K562 (cell line): ENCODE results near the gene EXT2. TPM values are rescaled to one million over a fixed set of nuclear protein-coding genes. Genes with fewer than 3 reads are reported as not detected.
A peak's percentile ranks its signal among the peaks of the same experiment; 100 is the strongest.

Experiments
- BMI1 ChIP-seq: fragments of 150-350 bp; IDR thresholded peaks from 2 replicates; pipeline ENCODE4 v1.6.1; 2014; ENCODE audit warnings: low read length
- CHD1 ChIP-seq: fragments of 200-600 bp; sonication (generic); IDR thresholded peaks from one replicate; pipeline ENCODE4 v1.6.1; 2012; ENCODE audit warnings: mild to moderate bottlenecking, moderate library complexity, low read length, inconsistent platforms
- ERF ChIP-seq: fragments of 450-650 bp; formaldehyde crosslinking; IDR thresholded peaks from 2 replicates; pipeline ENCODE4 v1.4.0; 2020; ENCODE audit warnings: mild to moderate bottlenecking, mixed read lengths
- FOXP1 ChIP-seq: sonication (generic); formaldehyde crosslinking; IDR thresholded peaks from 2 replicates; pipeline ENCODE4 v1.8.0; 2022; ENCODE audit warnings: mild to moderate bottlenecking, missing genetic modification reagents
- GABPA ChIP-seq: fragments of 200-800 bp; sonication (Bioruptor generic); conservative IDR thresholded peaks from 2 replicates; pipeline ENCODE4 v1.6.1; 2016; ENCODE audit warnings: low read depth, missing genetic modification characterization, missing compliant biosample characterization
- GTF2E2 ChIP-seq: fragments of 200-800 bp; sonication (Bioruptor generic); IDR thresholded peaks from 2 replicates; pipeline ENCODE4 v1.6.1; 2016; ENCODE audit warnings: missing genetic modification characterization, missing compliant biosample characterization
- MAFK ChIP-seq: IDR thresholded peaks from 2 replicates; pipeline ENCODE4 v1.6.1; 2011; ENCODE audit warnings: low read length, improper control_type of control experiment
- MXI1 ChIP-seq: IDR thresholded peaks from 2 replicates; pipeline ENCODE4 v1.6.1; 2011; ENCODE audit warnings: low read depth, mild to moderate bottlenecking, improper control_type of control experiment, low read length
- RHOXF2B ChIP-seq: fragments of 250-450 bp; sonication (Bioruptor Pico); conservative IDR thresholded peaks from 2 replicates; pipeline ENCODE4 v1.5.1; 2021
- RNF2 ChIP-seq: sonication (generic); IDR thresholded peaks from 2 replicates; pipeline ENCODE4 v1.6.1; 2016
- SIN3B ChIP-seq: fragments of 450-650 bp; IDR thresholded peaks from 2 replicates; pipeline ENCODE4 v1.6.1; 2017; ENCODE audit warnings: low read depth, mild to moderate bottlenecking, moderate library complexity
- YY1 ChIP-seq, 3 experiments: IDR thresholded peaks; 2 replicates each; pipeline ENCODE4 v1.6.1; 2011; ENCODE audit warnings: low read length in 2 of 3, mild to moderate bottlenecking in 2 of 3, moderate library complexity in 2 of 3, borderline replicate concordance in 1 of 3, control low read depth in 1 of 3, low read depth in 1 of 3; ENCODE audit not compliant: insufficient read depth in 3 of 3, insufficient replicate concordance in 2 of 3, control insufficient read depth in 1 of 3, insufficient read length in 1 of 3; ENCODE audit errors: extremely low read depth in 1 of 3
- ZFX ChIP-seq: sonication (generic); formaldehyde crosslinking; IDR thresholded peaks from 2 replicates; pipeline ENCODE4 v1.8.0; 2022; ENCODE audit warnings: mild to moderate bottlenecking, missing genetic modification reagents, moderate library complexity
- ZNF143 ChIP-seq: sonication (generic); formaldehyde crosslinking; IDR thresholded peaks from 2 replicates; pipeline ENCODE4 v1.9.0; 2022; ENCODE audit warnings: mild to moderate bottlenecking, missing genetic modification reagents
- polyA plus RNA-seq, 8 experiments: library from polyadenylated mRNA; depleted of rRNA in 4 of 8; stranded (reverse) in 5 of 8; unstranded in 3 of 8; fragments of >200 nt; fragmentation: Nextera tagmentation in 2 of 8; fragmentation: Illumina TruSeq in 1 of 8; extraction: Ambion mirVana in 2 of 8; extraction: Trizol in 1 of 8; gene quantifications; 2 replicates each; pipeline versions ENCODE4 v1.2.1 to v1.2.3, GENCODE V29; 2011 to 2014; ENCODE audit warnings: inconsistent platforms in 1 of 8, missing spikeins in 1 of 8
- total RNA-seq, 7 experiments: library from RNA; depleted of rRNA in 6 of 7; stranded (reverse); fragments of >200 nt in 6 of 7; fragmentation: Illumina TruSeq in 2 of 7; extraction: Trizol in 2 of 7; gene quantifications; 2 replicates each; pipeline versions ENCODE4 v1.2.1 to v1.2.3, GENCODE V29; 2011 to 2021; ENCODE audit warnings: low replicate concordance in 1 of 7
- TF ChIP-seq, protein P1 (sequence below): fragments of 250-450 bp; sonication (Bioruptor Pico); IDR thresholded peaks from 2 replicates; pipeline ENCODE4 v1.5.0; 2021; ENCODE audit warnings: mild to moderate bottlenecking, borderline replicate concordance
- TF ChIP-seq, protein P2 (sequence below): fragments of 450-650 bp; IDR thresholded peaks from 2 replicates; pipeline ENCODE4 v1.6.1; 2018; ENCODE audit not compliant: partially characterized antibody
- TF ChIP-seq, protein P3 (sequence below), 2 experiments: fragments of 150-350 bp in 1 of 2; IDR thresholded peaks; 2 replicates each; pipeline ENCODE4 v1.6.1; 2012 to 2016; ENCODE audit warnings: low read depth in 2 of 2, low read length in 2 of 2, mild to moderate bottlenecking in 1 of 2, moderate library complexity in 1 of 2

Gene EXT2
- total and polyA plus RNA-seq, 9 of the 15 experiments (the other 6 are each of a cell fraction or from before 2014, with no cell fraction given), result 7.5 to 52.1 (median 38.1) TPM

DNA sequence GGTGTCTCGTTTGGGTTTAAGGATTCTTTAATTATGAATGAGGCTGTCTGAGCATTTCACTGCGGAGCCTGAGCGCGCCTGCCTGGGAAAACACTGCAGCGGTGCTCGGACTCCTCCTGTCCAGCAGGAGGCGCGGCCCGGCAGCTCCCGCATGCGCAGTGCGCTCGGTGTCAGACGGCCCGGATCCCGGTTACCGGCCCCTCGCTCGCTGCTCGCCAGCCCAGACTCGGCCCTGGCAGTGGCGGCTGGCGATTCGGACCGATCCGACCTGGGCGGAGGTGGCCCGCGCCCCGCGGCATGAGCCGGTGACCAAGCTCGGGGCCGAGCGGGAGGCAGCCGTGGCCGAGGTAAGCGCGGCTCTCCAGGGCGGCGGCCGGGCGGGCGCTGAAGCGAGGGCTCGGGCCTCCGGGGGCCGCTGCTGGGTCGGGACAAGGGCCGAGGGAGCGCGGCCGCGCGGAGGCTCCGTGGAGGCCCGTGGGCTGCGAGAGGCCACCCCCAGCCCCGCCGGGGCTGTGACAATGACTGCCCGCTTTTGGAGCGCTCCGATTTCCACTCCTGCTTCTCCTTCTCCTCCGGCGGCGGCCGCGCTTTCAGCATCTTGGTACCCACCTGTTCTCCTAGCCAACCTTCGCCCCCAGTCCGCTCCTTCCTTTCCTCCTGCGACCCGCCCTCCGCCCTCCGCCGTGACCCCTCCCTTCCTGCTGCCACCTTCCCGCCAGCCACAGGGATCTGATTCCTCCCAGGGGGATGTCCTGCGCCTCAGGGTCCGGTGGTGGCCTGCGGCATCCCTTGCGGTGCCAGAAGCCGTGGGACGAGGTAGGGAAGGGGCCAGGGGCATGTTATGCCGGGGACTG, at the start of gene EXT2 (continued):
- TF ChIP-seq, protein P1, sequence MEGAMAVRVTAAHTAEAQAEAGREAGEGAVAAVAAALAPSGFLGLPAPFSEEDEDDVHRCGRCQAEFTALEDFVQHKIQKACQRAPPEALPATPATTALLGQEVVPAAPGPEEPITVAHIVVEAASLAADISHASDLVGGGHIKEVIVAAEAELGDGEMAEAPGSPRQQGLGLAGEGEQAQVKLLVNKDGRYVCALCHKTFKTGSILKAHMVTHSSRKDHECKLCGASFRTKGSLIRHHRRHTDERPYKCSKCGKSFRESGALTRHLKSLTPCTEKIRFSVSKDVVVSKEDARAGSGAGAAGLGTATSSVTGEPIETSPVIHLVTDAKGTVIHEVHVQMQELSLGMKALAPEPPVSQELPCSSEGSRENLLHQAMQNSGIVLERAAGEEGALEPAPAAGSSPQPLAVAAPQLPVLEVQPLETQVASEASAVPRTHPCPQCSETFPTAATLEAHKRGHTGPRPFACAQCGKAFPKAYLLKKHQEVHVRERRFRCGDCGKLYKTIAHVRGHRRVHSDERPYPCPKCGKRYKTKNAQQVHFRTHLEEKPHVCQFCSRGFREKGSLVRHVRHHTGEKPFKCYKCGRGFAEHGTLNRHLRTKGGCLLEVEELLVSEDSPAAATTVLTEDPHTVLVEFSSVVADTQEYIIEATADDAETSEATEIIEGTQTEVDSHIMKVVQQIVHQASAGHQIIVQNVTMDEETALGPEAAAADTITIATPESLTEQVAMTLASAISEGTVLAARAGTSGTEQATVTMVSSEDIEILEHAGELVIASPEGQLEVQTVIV (CRISPR knock-in tag), result no peak
- TF ChIP-seq BMI1 (no peak), SIN3B (peak; percentile 78; the same call in 1 of the 2 replicates), YY1 (IDR thresholded peaks at IDR 0.05; ENCODE audit: borderline replicate concordance in 1 of 3, control insufficient read depth in 1 of 3, extremely low read depth in 1 of 3, insufficient read depth in 3 of 3, insufficient read length in 1 of 3, insufficient replicate concordance in 2 of 3, low read depth in 1 of 3, low read length in 2 of 3) (peak in 1 of 3 experiments; percentile 21), CHD1 (no peak), ZNF143 (CRISPR knock-in tag) (no peak), MAFK (no peak), ERF (CRISPR knock-in tag) (0 out of 2 replicates have a peak, but pooled peaks have one; percentile 23), GABPA (no peak), RHOXF2B (CRISPR knock-in tag) (0 out of 2 replicates have a peak, but pooled peaks have one; percentile 10), GTF2E2 (no peak), MXI1 (no peak), FOXP1 (peak; percentile 64; the same call in 1 of the 2 replicates), ZFX (peak; percentile 77), RNF2 (no peak)
- TF ChIP-seq, protein P2, sequence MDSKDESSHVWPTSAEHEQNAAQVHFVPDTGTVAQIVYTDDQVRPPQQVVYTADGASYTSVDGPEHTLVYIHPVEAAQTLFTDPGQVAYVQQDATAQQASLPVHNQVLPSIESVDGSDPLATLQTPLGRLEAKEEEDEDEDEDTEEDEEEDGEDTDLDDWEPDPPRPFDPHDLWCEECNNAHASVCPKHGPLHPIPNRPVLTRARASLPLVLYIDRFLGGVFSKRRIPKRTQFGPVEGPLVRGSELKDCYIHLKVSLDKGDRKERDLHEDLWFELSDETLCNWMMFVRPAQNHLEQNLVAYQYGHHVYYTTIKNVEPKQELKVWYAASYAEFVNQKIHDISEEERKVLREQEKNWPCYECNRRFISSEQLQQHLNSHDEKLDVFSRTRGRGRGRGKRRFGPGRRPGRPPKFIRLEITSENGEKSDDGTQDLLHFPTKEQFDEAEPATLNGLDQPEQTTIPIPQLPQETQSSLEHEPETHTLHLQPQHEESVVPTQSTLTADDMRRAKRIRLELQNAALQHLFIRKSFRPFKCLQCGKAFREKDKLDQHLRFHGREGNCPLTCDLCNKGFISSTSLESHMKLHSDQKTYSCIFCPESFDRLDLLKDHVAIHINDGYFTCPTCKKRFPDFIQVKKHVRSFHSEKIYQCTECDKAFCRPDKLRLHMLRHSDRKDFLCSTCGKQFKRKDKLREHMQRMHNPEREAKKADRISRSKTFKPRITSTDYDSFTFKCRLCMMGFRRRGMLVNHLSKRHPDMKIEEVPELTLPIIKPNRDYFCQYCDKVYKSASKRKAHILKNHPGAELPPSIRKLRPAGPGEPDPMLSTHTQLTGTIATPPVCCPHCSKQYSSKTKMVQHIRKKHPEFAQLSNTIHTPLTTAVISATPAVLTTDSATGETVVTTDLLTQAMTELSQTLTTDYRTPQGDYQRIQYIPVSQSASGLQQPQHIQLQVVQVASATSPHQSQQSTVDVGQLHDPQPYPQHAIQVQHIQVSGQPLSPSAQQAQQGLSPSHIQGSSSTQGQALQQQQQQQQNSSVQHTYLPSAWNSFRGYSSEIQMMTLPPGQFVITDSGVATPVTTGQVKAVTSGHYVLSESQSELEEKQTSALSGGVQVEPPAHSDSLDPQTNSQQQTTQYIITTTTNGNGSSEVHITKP, result no peak
- TF ChIP-seq, protein P3, sequence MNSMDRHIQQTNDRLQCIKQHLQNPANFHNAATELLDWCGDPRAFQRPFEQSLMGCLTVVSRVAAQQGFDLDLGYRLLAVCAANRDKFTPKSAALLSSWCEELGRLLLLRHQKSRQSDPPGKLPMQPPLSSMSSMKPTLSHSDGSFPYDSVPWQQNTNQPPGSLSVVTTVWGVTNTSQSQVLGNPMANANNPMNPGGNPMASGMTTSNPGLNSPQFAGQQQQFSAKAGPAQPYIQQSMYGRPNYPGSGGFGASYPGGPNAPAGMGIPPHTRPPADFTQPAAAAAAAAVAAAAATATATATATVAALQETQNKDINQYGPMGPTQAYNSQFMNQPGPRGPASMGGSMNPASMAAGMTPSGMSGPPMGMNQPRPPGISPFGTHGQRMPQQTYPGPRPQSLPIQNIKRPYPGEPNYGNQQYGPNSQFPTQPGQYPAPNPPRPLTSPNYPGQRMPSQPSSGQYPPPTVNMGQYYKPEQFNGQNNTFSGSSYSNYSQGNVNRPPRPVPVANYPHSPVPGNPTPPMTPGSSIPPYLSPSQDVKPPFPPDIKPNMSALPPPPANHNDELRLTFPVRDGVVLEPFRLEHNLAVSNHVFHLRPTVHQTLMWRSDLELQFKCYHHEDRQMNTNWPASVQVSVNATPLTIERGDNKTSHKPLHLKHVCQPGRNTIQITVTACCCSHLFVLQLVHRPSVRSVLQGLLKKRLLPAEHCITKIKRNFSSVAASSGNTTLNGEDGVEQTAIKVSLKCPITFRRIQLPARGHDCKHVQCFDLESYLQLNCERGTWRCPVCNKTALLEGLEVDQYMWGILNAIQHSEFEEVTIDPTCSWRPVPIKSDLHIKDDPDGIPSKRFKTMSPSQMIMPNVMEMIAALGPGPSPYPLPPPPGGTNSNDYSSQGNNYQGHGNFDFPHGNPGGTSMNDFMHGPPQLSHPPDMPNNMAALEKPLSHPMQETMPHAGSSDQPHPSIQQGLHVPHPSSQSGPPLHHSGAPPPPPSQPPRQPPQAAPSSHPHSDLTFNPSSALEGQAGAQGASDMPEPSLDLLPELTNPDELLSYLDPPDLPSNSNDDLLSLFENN (IDR thresholded peaks at IDR 0.05; ENCODE audit: low read depth in 2 of 2, low read length in 2 of 2), result no peak
